NCI-H2107 treated with DMSO at 0.1 percent for 48 hours (cell line): ENCODE measurements around the gene ZKSCAN1.
"Not testable (repeated sequence)": the region's sequence is repeated elsewhere in the genome, so short reads cannot be mapped to it uniquely, and the experiment has no call there.

Source experiments
- DNase-seq: peaks from one replicate; lab custom pipeline; 2025; ENCODE audit not compliant: unreplicated experiment; lab: John Stamatoyannopoulos, UW

ZKSCAN1 gene

DNA sequence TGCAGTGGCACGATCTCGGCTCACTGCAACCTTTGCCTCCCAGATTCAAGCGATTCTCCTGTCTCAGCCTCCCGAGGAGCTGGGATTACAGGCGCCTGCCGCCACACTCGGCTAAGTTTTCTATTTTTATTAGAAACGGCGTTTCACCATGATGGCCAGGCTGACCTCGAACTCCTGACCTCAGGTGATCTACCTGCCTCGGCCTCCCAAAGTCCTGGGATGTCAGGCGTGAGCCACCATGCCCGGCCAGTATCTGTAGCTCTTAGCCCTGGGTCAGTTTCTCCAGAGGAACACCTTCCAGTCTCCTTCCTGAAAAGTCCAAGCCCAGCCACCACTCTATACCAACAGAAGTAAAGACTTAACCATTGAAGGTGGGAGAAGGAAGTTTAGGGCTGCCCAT, 15.2 kb upstream of the ZKSCAN1 start:
- no peak for DNase-seq

DNA sequence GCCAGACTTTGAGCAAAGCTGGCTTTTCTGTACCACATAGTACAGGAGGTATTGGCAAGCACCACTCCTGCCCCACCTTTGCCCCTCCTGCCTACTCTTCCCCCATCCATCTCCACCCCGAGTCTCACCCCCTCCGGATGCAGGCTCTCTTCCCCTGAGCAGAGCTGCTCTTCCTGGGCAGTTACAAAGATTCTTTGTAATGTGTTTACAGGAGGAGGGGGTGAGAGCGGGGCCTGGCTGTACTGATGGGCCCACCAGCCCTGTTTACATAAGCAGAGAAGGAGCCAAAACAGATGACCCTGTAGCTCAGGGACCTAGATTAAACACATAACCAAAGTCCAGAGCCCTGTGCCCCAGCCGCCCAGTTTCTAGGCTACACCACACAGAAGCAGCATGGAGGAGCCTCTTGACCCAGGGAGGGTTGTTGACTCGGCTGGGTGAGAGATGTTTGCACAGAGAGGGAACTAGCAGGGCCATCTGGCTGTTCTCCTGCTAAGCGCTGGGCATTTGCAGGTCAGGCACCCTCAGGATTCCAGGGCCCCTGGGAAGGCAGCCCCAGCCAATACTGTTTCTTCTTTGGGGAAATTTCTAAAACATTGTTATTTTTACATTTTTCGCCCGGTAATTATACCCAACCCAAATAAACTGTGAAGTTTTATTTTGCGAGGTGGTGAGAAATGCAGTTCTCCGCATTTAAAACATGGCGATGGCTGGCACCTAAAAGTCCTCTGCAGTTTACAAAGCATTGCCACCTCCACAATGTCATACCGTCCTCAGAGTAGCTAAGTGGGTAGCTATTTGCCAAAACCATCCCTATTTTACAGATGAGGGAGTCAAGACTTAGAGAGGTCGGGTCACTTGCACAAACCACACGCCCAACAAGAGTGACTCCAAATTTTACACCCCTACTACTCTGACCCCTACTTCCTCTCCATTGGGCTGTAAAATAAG, 11.4 kb upstream of the ZKSCAN1 start:
- no peak for DNase-seq

DNA sequence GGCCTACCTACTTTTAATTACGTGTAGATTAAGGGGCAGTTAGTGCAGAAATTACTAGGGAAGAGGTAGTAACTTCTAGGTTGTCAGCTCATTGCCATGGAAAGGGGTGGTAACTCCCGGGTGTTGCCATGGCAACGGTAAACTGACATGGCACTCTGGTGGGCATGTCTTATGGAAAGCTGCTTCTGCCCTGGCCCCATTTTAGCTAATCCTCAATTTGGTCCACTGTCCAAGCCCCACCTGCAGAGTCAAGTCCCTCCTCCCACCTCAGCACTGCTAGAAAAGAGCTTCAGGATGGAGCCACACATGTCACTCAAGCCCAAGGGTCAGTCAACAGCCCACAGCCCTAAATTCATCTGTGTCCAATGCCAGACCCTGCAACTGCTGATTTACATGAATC, 7.5 kb upstream of the ZKSCAN1 start:
- no peak for DNase-seq

DNA sequence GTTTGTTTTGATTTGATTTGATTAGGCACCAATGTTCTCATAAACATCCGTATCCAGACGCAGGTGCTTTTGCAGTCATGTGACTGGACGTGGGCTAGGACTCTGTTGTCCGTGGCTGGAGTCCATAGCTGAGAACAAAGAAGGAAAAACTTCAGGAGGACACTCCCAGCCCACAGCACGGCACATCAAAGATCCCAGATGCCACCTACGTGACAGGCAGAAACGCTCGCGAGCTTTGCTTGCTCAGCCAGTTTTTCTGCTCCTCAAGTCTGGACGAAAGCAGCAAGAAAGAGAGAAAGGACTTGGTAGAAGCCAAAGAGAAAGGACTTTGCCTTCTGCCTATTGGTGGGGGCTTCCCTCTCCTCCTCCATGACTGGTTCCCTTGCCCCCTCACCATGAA, 6.9 kb upstream of the ZKSCAN1 start:
- DNase-seq: no peak

DNA sequence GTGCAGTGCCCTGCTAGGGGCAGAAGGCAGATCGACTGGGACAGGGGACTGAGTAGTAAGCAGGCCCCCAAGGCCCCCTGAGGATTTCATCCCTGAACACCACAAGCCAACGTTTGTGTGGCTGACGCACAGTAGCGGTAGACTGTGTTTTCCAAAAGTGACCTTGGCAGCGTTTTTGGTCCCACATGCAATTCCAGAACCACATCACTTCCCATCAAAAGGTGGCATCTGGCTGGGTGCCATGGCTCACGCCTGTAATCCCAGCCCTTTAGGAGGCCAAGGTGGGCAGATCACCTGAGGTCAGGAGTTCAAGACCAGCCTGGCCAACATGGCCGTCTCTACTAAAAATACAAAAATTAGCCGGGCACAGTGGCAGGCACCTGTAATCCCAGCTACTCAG, 5.4 kb upstream of the ZKSCAN1 start:
- not testable (repeated sequence) for DNase-seq

DNA sequence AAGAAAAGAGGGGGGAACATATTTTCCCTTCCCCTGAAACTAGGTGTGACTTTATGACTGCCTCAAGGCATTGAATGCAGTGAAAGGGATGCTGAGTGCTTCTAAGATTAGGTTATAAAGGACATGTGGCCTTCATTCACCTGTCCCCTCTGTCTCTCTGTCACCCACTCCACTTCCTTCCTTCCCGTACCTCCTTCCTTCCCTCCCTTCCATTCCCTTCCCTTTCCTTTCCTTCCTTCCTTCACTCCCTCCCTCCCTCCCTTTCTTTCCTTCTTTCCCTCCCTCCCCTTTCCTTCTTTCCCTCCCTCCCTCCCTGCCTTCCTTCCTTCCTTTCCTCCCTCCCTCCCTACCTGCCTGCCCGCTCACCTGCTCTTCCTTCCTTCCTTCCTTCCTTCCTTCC, 4.5 kb upstream of the ZKSCAN1 start:
- DNase-seq: no peak

DNA sequence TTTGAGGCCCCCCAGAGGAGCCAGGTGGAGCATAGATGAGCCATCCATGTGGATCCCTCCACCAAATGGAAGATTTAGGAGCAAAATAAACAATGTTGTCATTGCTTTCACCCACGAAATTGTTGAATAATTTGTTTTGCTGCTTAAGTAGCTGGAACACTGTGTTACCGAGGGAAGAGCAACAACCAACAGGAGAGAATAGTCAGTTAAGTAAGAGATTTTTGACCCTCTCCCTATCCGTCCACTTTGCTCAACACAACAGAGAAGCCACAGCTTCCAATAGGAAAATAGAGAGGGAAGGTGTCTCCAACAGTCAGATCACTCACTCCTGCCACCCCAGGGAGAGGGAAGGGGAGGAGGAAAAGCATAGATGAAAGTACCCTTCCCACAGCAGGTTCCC, 3.9 kb upstream of the ZKSCAN1 start:
- no peak for DNase-seq

DNA sequence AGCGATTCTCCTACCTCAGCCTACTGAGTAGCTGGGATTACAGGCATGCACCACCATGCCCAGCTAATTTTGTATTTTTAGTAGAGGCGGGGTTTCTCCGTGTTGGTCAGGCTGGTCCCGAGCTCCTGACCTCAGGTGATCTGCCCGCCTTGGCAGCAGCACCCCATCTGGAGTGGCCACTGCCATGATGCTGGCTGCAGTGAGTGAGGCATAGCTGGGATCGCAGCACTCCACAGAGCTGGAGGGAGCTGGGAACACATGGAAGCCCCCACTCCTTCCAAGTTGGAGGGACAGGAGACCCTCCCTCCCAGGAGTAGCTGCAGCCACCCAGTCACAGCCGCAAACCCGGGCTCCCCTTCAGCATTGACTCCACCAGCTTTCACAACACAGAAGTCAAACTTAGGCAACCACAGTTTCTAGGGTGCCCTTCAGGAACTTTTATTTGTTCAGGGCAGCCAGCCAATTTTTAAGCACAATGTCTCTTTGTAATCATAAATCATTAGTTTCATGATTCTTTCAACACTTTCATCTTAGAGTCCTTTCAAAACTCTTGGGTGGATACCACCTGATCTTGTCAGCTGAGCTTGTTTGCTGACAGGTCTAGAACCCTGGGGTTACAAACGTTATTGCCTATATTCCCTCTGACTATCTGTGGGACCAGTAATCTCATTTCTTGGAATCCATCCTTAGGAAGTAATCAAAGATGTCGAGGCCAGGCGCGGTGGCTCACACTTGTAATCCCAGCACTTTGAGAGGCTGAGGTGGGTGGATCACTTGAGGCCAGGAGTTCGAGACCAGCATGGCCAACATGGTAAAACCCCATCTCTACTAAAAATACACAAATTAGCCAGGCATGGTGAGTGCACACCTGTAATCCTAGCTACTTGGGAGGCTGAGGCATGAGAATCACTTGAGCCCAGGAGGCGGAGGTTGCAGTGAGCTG, 2.7 kb upstream of the ZKSCAN1 start:
- DNase-seq: not testable (repeated sequence)

DNA sequence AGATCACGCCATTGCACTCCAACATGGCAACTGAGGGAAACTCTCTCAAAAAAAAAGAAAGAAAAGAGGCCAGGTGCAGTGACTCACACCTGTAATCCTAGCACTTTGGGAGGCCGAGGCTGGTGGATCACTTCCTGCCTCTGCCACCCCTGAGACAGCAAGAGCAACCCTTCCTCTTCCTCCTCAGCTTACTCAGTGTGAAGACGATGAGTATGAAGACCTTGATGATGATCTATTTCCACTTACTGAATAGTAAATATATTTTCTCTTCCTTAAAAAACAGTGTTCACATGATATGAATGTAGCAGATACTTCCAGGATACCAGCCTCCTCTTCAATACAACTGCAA, 2.1 kb upstream of the ZKSCAN1 start:
- DNase-seq: no peak

DNA sequence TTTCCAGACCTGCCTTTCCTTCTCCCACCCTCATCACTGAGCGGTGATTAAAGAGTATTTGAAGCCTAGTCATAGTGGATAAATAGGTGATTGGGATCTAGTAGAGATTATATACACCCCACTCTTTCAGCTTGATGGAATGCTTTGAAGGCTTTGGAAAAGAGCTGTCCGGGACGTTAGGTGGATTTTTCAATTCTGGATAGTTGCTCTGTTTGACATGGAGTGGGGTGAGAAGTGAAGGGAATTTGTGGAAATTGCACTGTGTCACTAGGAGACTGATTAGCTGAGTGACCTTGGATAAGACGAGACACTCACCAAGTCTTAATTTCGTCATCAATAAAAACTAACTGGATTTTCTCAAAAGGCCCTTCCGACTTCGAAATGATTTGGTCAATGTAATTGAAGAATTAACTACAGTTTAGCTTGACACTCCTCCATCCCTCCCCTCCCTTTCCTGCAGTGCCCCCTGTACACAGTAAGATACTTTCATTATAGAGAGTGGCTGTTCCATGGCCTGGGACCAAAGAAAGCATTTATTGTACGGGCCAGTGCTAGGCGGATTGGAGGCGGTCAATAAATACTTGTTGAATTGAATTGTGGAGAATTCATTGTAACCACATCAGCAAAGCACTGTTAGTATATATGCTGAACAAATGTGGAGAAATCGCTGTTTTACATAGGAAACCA, 962 bp downstream of the ZKSCAN1 start:
- DNase-seq: peak; percentile 1

DNA sequence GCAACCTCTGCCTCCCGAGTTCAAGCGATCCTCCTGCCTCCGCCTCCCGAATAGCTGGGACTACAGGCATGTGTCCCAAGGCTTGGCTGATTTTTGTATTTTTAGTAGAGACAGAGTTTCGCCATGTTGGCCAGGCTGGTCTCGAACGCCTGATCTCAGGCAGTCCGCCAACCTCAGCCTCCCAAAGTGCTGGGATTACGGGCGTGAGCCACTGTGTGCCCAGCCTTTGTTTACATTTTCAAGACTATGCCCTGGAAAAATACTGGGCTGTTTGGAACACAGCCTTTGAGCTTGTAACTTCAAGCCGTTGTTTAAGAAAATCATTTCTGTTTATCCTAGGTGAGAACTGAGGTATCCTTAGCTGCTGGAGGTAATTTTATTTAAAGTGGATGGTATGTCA, 1.9 kb downstream of the ZKSCAN1 start:
- DNase-seq: no peak

DNA sequence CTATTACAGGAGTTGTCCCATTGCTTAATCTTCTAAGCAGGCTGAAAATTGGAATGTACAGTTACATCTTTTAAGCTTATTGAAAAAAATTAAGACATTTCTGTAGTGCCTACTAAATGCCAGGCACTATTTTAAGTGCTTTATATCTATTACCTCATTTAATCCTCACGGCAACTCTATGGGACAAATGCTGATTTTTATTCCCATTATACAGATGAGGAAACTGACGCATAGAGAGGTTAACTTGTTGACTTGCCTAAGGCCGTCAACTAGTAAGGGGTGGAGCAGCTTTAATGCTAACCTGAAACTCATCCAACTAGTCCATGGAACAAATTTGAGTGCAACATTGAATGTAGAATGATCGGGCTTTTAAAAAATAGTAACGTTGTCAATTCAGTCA, 2.5 kb downstream of the ZKSCAN1 start:
- no peak for DNase-seq

DNA sequence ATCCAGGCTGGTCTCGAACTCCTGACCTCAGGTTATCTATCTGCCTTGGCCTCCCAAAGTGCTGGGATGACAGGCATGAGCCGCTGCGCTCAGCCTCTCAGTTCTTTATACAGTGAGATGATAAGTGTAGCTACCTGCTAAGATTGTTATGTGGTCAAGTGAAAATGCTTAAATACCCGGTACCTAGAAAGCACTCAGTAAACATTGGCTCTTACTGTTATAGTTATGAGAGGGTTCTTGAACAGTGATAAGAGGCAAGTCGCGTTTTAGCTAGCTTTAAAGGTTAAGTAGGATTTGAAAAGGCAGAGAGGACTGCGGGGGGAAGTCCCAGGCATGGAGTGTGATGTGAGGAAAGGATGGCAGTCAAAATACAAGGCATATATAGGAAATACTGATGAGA, 4.5 kb downstream of the ZKSCAN1 start:
- peak; percentile 16 for DNase-seq

DNA sequence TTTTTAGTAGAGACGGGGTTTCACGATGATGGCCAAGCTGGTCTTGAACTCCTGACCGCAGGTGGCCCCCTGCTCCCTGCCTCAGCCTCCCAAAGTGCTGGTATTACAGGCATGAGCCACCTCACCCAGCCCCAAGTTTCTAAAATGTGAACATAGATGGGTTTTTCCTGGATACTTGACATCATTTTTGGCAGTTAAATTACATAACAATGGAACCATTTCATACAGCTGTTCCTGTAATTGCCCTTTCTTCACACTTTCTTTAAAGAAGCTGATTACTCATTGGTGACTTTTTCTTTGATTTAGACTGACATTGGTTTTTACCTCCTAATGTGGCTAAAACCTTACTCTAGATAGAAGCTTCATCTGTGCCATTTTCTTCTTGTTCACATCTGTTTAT, 5.9 kb downstream of the ZKSCAN1 start:
- DNase-seq: no peak

DNA sequence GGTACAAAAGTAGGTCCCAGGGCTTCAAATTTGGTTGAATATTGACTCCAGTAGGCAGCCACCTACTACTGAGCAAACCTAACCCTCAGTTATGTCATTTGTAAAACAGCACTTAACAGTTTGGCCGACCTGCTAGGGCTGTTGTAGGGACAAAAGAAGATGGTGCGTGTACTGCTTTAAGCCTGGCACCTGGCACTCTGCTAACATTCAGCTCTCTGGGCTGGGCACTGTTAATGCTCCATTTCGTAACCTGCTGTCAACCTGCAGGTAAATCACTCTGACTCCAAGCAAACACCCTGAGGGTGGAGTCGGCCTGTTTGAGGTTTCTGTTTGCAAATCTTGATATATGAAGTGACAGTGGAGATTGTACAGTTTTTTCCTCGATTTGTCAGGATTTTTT, 7.2 kb downstream of the ZKSCAN1 start:
- DNase-seq: peak; percentile 18

DNA sequence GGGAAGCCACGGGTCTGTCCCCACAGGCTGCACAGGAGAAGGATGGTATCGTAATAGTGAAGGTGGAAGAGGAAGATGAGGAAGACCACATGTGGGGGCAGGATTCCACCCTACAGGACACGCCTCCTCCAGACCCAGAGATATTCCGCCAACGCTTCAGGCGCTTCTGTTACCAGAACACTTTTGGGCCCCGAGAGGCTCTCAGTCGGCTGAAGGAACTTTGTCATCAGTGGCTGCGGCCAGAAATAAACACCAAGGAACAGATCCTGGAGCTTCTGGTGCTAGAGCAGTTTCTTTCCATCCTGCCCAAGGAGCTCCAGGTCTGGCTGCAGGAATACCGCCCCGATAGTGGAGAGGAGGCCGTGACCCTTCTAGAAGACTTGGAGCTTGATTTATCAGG, 8.1 kb downstream of the ZKSCAN1 start:
- DNase-seq: no peak

DNA sequence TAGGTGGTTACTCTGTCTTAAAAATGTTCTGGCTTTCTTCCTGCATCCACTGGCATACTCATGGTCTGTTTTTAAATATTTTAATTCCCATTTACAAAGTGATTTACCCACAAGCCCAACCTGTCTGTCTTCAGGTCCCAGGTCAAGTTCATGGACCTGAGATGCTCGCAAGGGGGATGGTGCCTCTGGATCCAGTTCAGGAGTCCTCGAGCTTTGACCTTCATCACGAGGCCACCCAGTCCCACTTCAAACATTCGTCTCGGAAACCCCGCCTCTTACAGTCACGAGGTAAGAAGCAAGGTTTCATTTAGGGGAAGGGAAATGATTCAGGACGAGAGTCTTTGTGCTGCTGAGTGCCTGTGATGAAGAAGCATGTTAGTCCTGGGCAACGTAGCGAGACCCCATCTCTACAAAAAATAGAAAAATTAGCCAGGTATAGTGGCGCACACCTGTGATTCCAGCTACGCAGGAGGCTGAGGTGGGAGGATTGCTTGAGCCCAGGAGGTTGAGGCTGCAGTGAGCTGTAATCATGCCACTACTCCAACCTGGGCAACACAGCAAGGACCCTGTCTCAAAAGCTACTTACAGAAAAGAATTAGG, 8.7 kb downstream of the ZKSCAN1 start:
- DNase-seq: no peak

DNA sequence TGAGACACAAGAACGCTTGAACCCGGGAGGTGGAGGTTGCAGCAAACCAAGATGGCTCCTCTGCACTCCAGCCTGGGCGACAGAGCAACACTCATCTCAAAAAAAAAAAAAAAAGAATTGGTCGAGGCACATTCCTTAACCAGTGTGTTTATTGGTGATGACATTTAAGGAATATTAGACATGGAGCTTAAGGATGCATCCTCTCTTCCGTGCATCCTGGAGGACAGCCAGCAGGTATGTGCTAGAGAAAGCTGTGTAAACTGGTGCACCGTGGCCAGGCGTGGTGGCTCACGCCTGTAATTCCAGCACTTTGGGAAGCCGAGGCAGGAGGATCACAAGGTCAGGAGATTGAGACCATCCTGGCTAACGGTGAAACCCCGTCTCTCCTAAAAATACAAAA, 11.8 kb downstream of the ZKSCAN1 start:
- DNase-seq: no peak

DNA sequence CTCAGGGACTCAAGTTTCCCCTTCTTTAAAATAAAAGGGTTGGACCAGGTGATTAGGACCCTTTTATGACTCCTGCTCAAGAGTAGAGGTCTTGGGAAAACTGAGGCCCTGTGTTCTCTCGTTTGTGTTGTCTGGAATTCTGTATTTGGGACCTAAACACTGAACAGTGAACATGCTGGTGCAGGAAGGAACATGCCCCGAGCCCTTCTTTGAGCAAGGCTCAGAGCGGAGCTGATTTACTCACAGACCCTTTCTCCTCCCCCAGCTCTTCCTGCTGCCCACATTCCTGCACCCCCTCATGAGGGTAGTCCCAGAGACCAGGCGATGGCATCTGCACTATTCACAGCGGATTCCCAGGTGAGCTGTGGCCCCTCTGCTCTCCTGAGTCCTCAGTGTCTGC, 14.2 kb downstream of the ZKSCAN1 start:
- no peak for DNase-seq

DNA sequence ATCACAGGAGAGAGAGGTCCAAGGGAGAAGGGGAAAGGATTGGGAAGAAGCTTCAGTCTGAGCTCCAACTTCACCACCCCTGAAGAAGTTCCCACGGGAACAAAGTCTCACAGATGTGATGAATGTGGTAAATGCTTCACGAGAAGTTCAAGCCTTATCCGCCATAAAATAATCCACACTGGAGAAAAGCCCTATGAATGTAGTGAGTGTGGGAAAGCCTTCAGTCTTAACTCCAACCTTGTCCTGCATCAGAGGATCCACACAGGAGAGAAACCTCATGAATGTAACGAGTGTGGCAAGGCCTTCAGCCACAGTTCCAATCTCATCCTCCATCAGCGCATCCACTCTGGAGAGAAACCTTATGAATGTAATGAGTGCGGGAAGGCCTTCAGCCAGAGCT, 18.1 kb downstream of the ZKSCAN1 start:
- no peak for DNase-seq

DNA sequence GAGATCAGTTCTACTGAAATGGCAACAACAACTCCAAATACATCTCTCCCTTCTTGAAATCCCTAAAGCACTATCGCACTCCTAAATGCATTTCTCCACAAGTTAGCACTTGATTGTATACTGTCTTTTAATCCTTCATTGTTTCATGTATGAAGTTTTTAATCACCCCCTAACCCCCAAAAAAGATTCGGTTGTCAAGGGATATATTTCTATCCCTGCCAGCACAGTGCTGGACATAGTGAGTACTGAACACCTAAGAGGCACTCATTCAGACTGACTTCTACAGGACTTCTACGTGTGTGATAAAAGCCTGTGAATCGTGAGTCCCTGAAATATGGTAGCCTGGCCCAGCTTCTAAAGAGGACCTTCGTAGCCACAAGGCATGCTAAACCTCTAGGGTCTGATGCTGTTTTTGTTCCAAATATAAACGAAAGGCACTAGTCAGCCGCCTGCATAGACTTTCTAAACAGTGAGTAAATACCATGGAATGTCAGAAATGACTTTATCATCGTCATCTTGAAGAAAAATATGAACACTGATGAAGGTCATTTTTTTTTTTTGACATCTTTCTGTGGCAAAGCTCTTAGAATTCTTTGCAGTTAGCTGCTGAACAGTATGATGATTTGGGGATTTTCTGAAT, 19.6 kb downstream of the ZKSCAN1 start:
- DNase-seq: no peak
